Stomach smooth muscle (tissue), 2 donors: ENCODE measurements around the gene RBM22.

Source experiments
- H3K27ac ChIP-seq: one replicate; pipeline ENCODE4 v1.7.0; 2013; ENCODE audit warnings: mild to moderate bottlenecking, low read length, inconsistent platforms
- H3K27me3 ChIP-seq, 2 donors: one replicate each; pipeline ENCODE4 v1.7.0; 2013; ENCODE audit warnings: low read length in 2 of 2; ENCODE audit not compliant: insufficient read depth in 2 of 2, control insufficient read depth in 1 of 2
- H3K36me3 ChIP-seq, 2 donors: one replicate each; pipeline ENCODE4 v1.7.0; 2013; ENCODE audit warnings: low read length in 2 of 2; ENCODE audit not compliant: control insufficient read depth in 2 of 2, insufficient read depth in 2 of 2
- H3K4me1 ChIP-seq: one replicate; pipeline ENCODE4 v1.7.0; 2013; ENCODE audit warnings: low read length; ENCODE audit not compliant: control insufficient read depth, insufficient read depth
- H3K4me3 ChIP-seq, 2 donors: one replicate each; pipeline ENCODE4 v1.7.0; 2013; ENCODE audit warnings: low read length in 2 of 2
- H3K9ac ChIP-seq, 2 donors: one replicate each; pipeline ENCODE4 v1.7.0; 2013; ENCODE audit warnings: low read length in 2 of 2, mild to moderate bottlenecking in 1 of 2
- H3K9me3 ChIP-seq, 2 donors: one replicate each; pipeline ENCODE4 v1.7.0; 2013; ENCODE audit warnings: low read length in 2 of 2; ENCODE audit not compliant: control insufficient read depth in 2 of 2
- donor health status: healthy.
- donor health status: Pancreatic carcinoma.

The RBM22 gene

GRCh38 chr5:150642991-150643710, 57.7 kb downstream of the RBM22 start:
- Histone ChIP-seq H3K27ac (peak overlapping the region; percentile 89), H3K9me3 (no peaks in the 10 kb centered on the region), H3K4me1 (peaks cover 77% of the 10 kb centered on the region), H3K9ac (no peak overlapping the region), H3K27me3 (no peaks in the 10 kb centered on the region), H3K36me3 (peaks cover 0 to under 1% of the 10 kb centered on the region in 2 donors), H3K4me3 (peak overlapping the region in 1 of 2 donors; percentile 54)

DNA sequence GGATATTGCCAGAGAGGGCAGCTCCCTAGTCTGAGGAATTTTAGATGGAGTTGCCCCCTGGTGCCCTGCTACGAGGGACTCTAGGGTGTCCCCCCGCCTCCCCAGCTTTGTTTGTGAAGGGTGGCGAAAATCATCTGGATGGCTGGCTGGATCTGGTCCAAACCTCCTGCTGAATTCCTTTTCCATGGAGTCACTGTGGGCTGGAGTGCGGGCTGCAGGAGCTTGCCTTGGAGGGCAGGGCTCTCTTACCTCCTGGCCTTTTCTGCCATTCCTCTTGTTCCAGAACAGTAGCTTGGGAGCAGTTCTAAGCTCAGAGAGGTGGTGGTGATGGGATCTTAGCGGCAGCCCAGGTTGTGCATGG, 58.3 kb downstream of the RBM22 start:
- Histone ChIP-seq H3K4me3 (peak overlapping the region in 1 of 2 donors; percentile 54), H3K27me3 (no peaks in the 10 kb centered on the region), H3K4me1 (peaks cover 75% of the 10 kb centered on the region), H3K9me3 (no peaks in the 10 kb centered on the region), H3K9ac (peak overlapping the region in 1 of 2 donors; percentile 18), H3K36me3 (no peaks in the 10 kb centered on the region), H3K27ac (peak overlapping the region; percentile 89)

- peak overlapping the region in 1 of 2 donors; percentile 24 for H3K9ac ChIP-seq
- peak overlapping the region; percentile 89 for H3K27ac ChIP-seq
- H3K27me3 ChIP-seq: no peaks in the 10 kb centered on the region
- no peaks in the 10 kb centered on the region for H3K9me3 ChIP-seq
- peaks cover 75% of the 10 kb centered on the region for H3K4me1 ChIP-seq
- H3K36me3 ChIP-seq: no peaks in the 10 kb centered on the region
- H3K4me3 ChIP-seq: peak overlapping the region in 1 of 2 donors; percentile 54
These were observed 58.9 kb downstream of the RBM22 start for GRCh38 chr5:150641824-150642566.

DNA sequence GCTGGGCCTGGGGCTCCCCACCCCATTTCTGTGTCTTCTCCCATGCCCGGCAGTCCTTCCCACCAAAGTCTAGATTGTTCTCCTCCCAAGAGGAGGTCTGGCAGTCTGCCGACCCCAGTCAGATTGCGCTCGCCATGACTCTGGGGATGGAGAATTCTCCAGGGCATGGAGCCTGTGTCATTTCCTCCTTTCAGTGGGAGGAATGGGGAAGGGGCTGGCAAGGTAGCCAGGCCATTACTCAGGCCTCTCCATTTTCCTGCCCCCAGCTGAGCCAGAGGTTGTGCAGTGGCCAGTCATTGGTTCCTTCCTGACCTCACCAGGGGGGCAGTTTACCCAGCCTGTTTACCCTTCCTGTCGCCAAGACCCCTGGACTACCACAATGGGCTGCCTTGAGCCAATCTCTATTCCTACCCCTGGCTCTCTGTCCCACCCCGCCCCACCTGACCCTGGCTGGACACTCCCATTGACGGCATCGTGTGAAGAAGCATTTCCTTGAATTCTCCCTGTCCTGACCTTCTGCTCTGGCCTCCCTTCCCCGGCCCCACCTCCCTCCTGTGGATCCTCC, 59.8 kb downstream of the RBM22 start:
- Histone ChIP-seq H3K4me1 (peaks cover 84% of the 10 kb centered on the region), H3K9ac (peak overlapping the region in 1 of 2 donors; percentile 52), H3K36me3 (no peaks in the 10 kb centered on the region), H3K9me3 (no peaks in the 10 kb centered on the region), H3K27ac (peak overlapping the region; percentile 89), H3K27me3 (no peaks in the 10 kb centered on the region), H3K4me3 (peak overlapping the region in 1 of 2 donors; percentile 49)
